PC-9 (cell line): ENCODE data around the gene GPRIN3. TPM values are rescaled to one million over a fixed set of nuclear protein-coding genes. Genes with fewer than 3 reads are reported as not detected.

Experiments
- BruUV-seq: library from RNA; stranded (reverse); fragments of 400-500 nt; replicated peaks from 2 replicates; lab custom pipeline; 2021; lab: Mats Ljungman, UMichigan
- CTCF ChIA-PET: fragments of 300-600 bp; sonication (Branson Sonifier 250); formaldehyde crosslinking; loops from one replicate; lab custom pipeline; 2022; ENCODE audit warnings: antibody characterized with exemption; lab: Charles Lee
- POLR2A ChIA-PET: fragments of 300-600 bp; sonication (Branson Sonifier 250); formaldehyde crosslinking; loops from one replicate; lab custom pipeline; 2022; ENCODE audit warnings: antibody characterized with exemption; ENCODE audit not compliant: unreplicated experiment; lab: Charles Lee
- DNase-seq, 2 experiments: peaks; one replicate each; pipeline versions ENCODE4 v3.0.0 to v3.0.0-alpha.2; 2015 to 2022; ENCODE audit warnings: mixed read lengths in 1 of 2
- H2AFZ ChIP-seq: fragments of 200-600 bp; sonication (generic); 2 replicates; pipeline ENCODE4 v1.8.1; 2017; ENCODE audit warnings: antibody characterized with exemption
- H3F3A ChIP-seq: fragments of 200-600 bp; sonication (generic); 2 replicates; pipeline ENCODE4 v1.8.1; 2017; ENCODE audit warnings: antibody characterized with exemption, mild to moderate bottlenecking, low read depth; ENCODE audit not compliant: insufficient read depth
- H3K27ac ChIP-seq: fragments of 200-600 bp; sonication (generic); 2 replicates; pipeline ENCODE4 v1.6.1; 2016; ENCODE audit warnings: mixed run types
- H3K27me3 ChIP-seq: fragments of 200-600 bp; sonication (generic); 2 replicates; pipeline ENCODE4 v1.6.1; 2016; ENCODE audit warnings: low read depth, mixed run types; ENCODE audit not compliant: insufficient read depth
- H3K36me3 ChIP-seq: fragments of 200-600 bp; sonication (generic); 2 replicates; pipeline ENCODE4 v1.6.1; 2016; ENCODE audit warnings: low read depth, mixed run types
- H3K4me1 ChIP-seq: fragments of 200-600 bp; sonication (generic); replicated peaks from 2 replicates; pipeline ENCODE4 v1.6.1; 2016; ENCODE audit warnings: mixed run types; ENCODE audit not compliant: insufficient read depth
- H3K4me2 ChIP-seq: fragments of 200-600 bp; sonication (generic); 2 replicates; pipeline ENCODE4 v1.6.1; 2017; ENCODE audit warnings: mixed run types
- H3K4me3 ChIP-seq: fragments of 200-600 bp; sonication (generic); 2 replicates; pipeline ENCODE4 v1.6.1; 2016; ENCODE audit warnings: mixed run types
- H3K79me2 ChIP-seq: fragments of 200-600 bp; sonication (generic); 2 replicates; pipeline ENCODE4 v1.6.1; 2017; ENCODE audit warnings: low read depth, mixed run types
- H3K9me2 ChIP-seq: fragments of 200-600 bp; sonication (generic); 2 replicates; pipeline ENCODE4 v1.8.1; 2017; ENCODE audit warnings: mild to moderate bottlenecking; ENCODE audit not compliant: insufficient read depth
- H3K9me3 ChIP-seq: fragments of 200-600 bp; sonication (generic); 2 replicates; pipeline ENCODE4 v1.8.1; 2016; ENCODE audit warnings: low read depth; ENCODE audit not compliant: insufficient read depth
- H4K20me1 ChIP-seq: fragments of 200-600 bp; sonication (generic); 2 replicates; pipeline ENCODE4 v1.8.1; 2017; ENCODE audit not compliant: insufficient read depth
- CTCF ChIP-seq: fragments of 200-600 bp; sonication (generic); conservative IDR thresholded peaks from 2 replicates; pipeline ENCODE4 v1.6.1; 2017; ENCODE audit warnings: mixed run types, antibody characterized with exemption, mild to moderate bottlenecking, moderate library complexity
- EZH2 ChIP-seq: fragments of 200-600 bp; sonication (generic); IDR thresholded peaks from 2 replicates; pipeline ENCODE4 v1.8.0; 2017; ENCODE audit warnings: antibody characterized with exemption, low read depth
- intact Hi-C: fragments of 100-400 bp; cut with micrococcal nuclease; formaldehyde crosslinking; loops from one replicate; pipeline ENCODE4 v1.10.0; 2022; ENCODE audit not compliant: unreplicated experiment
- total RNA-seq: library from RNA; stranded (reverse); gene quantifications from 2 replicates; pipeline ENCODE4 v1.2.3, GENCODE V29; 2021

The GPRIN3 gene
- total RNA-seq, 1 experiment from 2014 or later: 0.02 TPM

DNA sequence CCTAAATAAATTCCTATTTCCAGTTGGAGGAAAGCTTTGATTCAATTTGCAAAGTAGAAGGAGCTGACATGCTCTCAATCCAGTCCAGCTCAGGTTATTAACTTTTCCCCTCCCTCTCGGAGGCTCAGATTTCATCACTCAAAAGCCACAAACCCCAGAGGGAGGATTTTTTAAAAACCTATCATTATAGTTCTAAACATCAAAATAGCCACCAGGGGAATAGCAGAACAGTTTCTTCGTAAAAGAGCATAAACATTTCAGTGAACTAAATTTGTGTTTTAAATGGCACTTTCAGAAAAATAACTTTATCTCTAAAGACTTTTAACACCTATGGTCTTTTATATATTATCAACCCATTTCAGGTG lies 8.8 kb downstream of the GPRIN3 start:
- H3F3A ChIP-seq: no peaks in the 10 kb centered on the region
- no peaks in the 10 kb centered on the region for H3K79me2 ChIP-seq
- intact Hi-C loops: no loop called here
- CTCF ChIA-PET: no interaction called here
- no peaks in the 10 kb centered on the region for H4K20me1 ChIP-seq
- no peak for DNase-seq
- no peaks in the 10 kb centered on the region for H3K9me3 ChIP-seq
- H3K27ac ChIP-seq: no peak overlapping the region
- no peaks in the 10 kb centered on the region for H3K9me2 ChIP-seq
- no peaks in the 10 kb centered on the region for H3K36me3 ChIP-seq
- TF ChIP-seq CTCF: no peak
- no peak for TF ChIP-seq EZH2
- POLR2A ChIA-PET: no interaction called here
- no peak overlapping the region for H2AFZ ChIP-seq
- H3K4me3 ChIP-seq: no peak overlapping the region
- no peaks in the 10 kb centered on the region for H3K4me1 ChIP-seq
- BruUV-seq: no TSS peak
- no peak overlapping the region for H3K4me2 ChIP-seq
- H3K27me3 ChIP-seq: no peaks in the 10 kb centered on the region

DNA sequence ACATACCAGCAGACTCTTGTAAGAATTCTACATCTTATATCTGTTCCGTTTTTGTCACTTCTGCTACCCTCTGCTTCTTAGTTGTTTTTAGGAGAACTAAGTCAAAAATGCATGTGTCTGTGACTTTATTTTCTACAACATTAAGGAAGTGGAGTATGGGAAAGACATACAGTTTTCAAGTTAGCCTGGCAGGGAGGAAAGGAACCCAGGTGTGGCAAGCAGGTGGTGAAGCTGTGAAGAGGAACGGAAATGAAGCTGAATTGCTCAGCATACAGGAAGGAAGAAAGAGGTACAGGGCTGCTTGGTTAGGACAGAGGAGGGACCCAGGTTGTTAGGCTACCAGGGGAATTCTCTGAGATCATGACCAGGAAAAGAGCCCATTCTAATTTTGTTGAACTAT lies 9.4 kb downstream of the GPRIN3 start:
- ChIA-PET POLR2A (no interaction called here), CTCF (no interaction called here)
- Histone ChIP-seq H3K4me1 (no peaks in the 10 kb centered on the region), H3K36me3 (no peaks in the 10 kb centered on the region), H3F3A (no peaks in the 10 kb centered on the region), H4K20me1 (no peaks in the 10 kb centered on the region), H2AFZ (no peak overlapping the region), H3K4me2 (no peak overlapping the region), H3K27ac (no peak overlapping the region), H3K9me2 (no peaks in the 10 kb centered on the region), H3K4me3 (no peak overlapping the region), H3K27me3 (no peaks in the 10 kb centered on the region), H3K79me2 (no peaks in the 10 kb centered on the region), H3K9me3 (no peaks in the 10 kb centered on the region)
- intact Hi-C loops: no loop called here
- BruUV-seq: no TSS peak
- TF ChIP-seq CTCF (no peak), EZH2 (no peak)
- DNase-seq: no peak

GRCh38 chr4:89296896-89297295 lies 10.7 kb downstream of the GPRIN3 start:
- no peak for DNase-seq
- Histone ChIP-seq H3K4me1 (no peaks in the 10 kb centered on the region), H3K27ac (no peak overlapping the region), H3F3A (no peaks in the 10 kb centered on the region), H2AFZ (no peak overlapping the region), H4K20me1 (no peaks in the 10 kb centered on the region), H3K27me3 (no peaks in the 10 kb centered on the region), H3K36me3 (no peaks in the 10 kb centered on the region), H3K4me2 (no peak overlapping the region), H3K4me3 (no peak overlapping the region), H3K9me2 (no peaks in the 10 kb centered on the region), H3K9me3 (no peaks in the 10 kb centered on the region), H3K79me2 (no peaks in the 10 kb centered on the region)
- ChIA-PET POLR2A (no interaction called here), CTCF (no interaction called here)
- no TSS peak for BruUV-seq
- intact Hi-C loops: no loop called here
- TF ChIP-seq EZH2 (no peak), CTCF (no peak)
